GM19043 (cell line): Measurements from ENCODE around the gene PRKAB2.
A peak's percentile ranks its signal among the peaks of the same experiment; 100 is the strongest.
"Not testable (repeated sequence)": the region's sequence is repeated elsewhere in the genome, so short reads cannot be mapped to it uniquely, and the experiment has no call there.

Experiments used
- ATAC-seq: cut with Tn5 transposase; IDR thresholded peaks from one replicate; pipeline ENCODE4 v1.9.1; 2021; ENCODE audit warnings: low read depth; ENCODE audit not compliant: unreplicated experiment

Gene PRKAB2, protein sequence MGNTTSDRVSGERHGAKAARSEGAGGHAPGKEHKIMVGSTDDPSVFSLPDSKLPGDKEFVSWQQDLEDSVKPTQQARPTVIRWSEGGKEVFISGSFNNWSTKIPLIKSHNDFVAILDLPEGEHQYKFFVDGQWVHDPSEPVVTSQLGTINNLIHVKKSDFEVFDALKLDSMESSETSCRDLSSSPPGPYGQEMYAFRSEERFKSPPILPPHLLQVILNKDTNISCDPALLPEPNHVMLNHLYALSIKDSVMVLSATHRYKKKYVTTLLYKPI

DNA sequence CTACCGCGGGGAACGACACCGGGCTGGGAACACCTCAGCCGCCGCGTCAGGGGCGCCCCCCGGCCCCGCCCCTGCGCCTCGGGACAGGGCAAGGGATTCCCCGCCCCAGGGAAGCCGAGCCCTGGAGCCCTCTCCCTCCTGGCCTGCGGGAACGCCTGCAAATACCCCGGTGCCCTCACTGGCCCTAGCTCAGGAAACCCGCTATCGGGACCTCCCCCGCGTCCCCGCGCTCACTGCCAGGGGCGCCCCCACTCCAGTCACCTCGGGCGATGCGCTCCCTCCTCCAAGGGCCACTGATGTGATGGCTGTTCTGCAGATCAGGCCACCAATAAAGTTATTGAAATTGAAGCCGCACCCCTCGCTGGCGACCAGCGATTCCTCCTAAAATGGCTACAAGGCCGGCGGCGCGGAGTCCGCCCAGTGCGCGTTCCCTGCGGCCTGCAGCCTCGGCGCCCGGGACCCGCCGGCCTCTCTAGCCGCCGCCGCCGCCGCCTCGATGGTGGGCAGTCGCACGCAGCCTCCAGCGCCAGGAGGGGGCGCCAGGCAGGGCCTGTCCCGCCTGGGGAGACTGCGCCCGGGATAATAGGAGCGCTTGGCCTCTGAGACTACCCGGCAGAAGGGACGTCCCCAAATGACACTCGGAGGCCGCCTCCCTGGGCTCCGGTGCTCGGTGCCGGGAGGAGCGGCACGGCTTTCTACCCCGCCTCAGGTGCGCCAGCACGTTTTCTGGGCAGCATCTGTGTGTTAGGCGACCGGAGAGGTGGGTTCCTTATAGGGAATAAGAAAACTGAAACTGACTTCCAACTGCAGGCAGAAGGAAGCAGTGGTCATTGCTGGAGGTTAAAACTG is at the start of gene PRKAB2:
TSS of gene PRKAB2 (minus strand) at position 303 of the 849 bp plus-strand sequence. CDS start 326 bp downstream, outside the sequence.
- peak; percentile 82 for ATAC-seq

DNA sequence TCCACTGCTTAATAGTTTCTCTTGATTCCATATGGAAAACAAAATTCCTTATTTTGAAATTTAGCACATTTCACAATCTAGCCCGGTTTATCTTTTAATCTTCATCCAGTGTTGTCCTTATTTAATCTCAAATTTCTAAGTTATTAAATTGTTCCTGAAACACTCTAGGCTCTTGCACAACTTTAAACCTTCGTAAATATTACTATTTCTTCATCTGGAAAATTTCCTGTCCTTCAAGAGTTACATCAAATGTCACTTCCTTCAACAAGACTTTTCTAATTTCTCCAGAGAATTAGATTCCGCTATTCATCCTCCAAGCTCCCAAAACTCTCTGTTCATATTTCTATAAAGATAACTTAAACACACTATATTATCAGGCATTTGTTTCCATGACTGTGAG is 46.3 kb upstream of the PRKAB2 start:
- no peak for ATAC-seq

DNA sequence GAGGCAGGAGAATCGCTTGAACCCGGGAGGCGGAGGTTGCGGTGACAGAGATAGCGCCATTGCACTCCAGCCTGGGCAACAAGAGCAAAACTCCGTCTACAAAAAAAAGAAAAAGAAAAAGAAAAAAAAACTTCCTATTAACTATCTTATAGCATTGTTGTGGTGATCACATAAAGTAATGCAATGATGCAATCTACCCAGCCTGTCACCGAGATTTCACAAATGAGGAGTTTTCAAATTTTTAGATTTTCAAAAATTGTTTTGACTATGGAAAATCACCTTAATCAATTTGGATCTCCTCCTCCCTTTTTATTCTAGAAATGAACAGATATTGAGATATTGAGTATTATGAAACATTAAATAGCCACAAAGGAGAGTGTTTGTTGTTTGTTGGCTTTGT is 44.9 kb upstream of the PRKAB2 start:
- ATAC-seq = no peak

DNA sequence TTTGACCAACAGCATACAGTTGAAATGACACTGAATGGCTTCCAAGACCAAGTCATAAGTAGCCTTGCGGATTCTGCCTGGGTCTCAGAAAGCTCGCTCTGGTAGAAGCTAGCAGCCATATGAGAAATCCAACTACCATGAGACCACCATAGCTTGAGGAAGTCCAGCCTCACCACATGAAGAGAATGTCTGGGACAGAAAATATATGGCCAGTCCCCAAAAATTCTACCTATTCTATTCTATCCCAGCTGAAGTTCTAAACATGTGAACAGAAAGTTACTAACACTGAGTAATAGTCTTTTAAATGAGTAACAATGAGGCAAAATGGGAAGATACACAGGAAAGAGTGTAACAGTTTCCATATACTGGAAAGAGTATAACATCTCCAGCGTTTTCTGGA is 43.9 kb upstream of the PRKAB2 start:
- no peak for ATAC-seq

DNA sequence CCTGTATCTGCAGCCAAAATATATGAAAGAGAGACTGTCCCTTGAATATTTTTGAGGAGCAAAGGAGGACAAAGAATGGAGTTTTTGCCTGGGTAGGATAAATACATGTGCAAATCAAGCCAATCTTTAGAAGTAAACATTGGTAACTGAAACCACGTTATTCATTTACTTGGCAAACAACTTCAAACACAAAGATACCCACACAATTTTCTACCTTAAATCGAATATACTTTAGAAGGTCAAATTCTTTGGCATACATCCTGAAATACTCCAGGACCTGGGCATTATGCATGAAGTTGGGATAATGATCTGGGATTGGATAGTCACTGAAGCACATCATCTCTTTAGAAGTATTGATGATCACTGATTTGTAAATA is 43.3 kb upstream of the PRKAB2 start:
- no peak for ATAC-seq

DNA sequence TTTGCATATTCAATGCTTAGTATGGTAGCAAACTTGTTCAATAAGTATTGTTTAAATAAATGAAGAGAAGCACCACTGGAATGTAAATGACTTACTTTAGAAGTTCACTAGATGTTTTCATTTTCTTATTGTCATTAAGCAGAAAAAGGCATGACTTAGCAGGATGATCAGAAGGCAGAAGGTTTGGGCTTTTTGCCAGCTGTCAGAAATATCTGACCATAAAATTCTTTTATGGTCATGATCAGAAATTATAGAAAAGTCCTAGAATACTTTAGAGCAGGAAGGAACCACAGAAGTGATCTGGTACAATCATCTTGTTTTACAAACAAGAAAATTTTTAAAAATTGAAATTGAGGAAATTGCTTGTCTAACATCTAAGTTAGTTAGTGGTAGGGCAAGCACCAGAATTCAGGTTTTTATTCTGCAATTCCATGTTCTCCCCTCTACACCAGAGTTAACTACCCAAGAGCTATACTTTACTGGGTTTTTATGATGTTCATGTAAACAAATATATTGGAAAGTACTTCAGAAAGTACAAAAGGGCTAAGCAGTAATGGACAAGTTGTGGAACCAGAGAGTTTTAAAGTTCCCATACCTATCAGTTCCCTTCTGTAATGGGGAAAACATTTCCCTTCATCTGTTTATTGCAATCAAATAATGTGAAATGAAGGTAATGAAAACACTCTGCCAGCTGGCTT is 42.7 kb upstream of the PRKAB2 start:
- no peak for ATAC-seq

DNA sequence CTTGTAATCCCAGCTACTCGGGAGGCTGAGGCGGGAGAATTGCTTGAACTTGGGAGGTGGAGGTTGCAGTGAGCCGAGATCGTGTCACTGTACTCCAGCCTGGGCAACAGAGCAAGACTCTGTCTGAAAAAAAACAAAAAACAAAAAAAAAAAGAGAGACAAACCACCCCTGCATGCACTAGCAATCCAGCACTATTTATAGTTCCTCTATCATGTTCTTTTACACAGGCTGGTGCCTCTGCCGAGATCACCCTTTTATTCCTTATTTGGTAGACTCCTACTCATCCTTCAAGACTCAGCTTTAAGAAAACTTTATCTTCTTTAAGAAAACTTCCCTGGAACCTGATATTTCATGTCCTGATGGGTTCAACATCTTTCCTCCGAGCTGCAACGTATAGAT is 42.1 kb upstream of the PRKAB2 start:
- ATAC-seq = no peak

DNA sequence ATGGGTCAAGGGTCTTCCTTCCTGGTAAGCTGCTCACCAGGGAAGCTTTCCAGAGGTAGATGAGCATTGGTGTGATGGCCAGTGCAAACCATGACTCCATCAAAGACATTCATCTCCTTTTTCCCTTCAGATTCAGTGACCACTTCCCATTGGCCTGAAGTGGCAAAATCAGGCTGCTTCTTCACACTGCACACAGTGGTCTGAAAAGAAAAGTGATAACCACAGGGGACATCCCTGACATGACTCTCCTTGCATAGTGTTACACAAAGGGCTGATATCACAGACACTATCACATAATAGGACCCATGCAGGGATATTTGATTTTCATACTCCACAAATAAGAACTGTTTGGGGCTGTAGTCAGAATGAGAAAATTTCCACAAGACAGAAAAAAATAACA is 41.0 kb upstream of the PRKAB2 start:
- no peak for ATAC-seq

DNA sequence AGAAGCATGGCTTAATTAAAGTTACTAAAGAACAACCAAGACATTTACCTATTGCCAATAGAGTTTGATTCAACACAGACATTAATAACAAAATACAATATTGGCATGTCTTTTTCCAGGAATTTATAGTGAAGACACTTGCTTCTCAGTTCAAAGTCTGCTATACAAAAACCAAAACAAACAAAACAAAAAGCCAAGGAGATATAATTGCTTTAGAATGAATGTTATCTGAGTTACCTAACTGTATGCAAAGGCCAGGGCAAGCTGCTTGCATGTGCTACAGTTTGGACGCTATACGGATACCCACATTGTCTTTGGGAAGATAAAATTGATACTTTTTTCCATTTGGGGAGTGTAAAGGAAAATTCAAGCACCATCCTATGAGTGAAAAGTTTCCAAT is 39.3 kb upstream of the PRKAB2 start:
- no peak for ATAC-seq

DNA sequence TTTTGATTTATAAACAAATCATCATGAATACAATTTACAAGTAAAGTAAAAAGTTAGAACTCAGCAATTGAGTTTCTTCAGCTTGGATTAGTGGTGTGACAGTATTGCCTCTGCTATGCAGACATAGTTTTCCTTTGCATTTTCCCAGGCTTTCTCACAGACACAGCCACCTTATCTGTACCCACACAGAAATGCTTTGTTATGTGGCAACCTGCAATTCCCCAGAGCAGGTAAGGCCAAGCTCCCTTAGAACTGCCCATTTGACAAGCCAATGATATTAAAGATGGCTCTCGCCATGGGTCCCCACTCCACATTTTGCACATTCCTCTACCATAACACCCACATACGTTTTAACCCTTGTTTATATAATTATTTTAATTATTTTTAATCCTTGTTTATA is 38.7 kb upstream of the PRKAB2 start:
- no peak for ATAC-seq

DNA sequence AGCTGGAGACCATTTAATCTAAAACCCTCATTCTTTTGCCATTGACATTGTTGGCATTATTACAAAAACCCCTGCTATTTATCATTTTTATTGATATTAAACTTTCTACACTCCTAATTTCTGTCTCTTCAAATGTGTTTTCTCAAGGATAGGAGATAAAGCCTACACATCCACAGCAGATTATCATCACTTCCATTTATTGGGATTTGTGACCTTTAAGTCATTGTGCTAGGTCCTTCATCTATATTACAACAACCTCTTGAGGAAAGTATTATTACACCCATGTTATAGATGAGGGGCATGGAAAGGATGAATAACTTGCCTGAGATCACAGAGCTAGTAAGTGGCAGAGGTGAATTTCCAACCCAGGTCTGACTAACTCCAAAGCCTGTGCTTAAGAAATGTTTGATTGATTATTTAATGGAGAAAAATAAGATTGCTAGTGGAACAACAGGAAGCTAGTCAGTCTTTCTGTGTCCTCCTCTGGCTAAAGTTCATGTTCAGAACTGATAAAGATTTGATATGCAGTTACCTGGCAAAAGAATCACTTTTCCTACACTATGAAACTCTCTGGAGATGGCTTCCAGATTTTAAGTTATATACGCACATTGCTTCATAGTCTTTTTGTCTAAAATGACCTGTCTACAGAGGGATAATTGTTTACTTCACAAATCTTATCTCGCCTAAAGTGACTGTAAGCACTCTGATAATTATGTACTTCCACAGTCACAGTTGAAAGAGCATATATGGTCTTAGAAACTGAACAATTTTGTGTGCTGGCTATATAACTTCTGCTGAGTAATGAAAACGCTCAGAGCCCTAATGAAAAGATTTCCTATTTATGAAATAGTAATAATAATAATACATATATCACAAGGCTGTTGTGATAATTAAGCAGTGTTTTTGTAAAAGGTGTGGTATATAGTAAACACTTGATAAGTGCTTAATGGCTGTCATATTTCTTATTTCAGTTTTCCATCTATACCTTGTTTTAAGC is 37.9 kb upstream of the PRKAB2 start:
- ATAC-seq = no peak

DNA sequence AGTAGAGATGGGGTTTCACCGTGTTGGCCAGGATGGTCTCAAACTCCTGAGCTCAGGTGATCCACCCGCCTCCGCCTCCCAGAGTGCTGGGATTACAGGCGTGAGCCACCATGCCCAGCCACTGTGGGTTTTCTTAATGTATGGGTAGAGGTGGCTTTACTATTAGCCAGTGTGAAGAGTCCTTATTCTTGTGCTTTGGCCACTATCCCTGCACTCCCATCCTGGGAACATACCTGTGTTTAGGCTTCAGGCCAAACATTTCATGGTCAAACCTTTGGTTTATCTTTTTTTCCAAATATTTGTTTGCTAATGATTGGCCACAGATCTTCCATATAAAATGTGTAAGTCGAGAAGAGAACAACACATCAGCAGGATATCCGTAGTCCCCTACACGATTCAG is 36.3 kb upstream of the PRKAB2 start:
- no peak for ATAC-seq

DNA sequence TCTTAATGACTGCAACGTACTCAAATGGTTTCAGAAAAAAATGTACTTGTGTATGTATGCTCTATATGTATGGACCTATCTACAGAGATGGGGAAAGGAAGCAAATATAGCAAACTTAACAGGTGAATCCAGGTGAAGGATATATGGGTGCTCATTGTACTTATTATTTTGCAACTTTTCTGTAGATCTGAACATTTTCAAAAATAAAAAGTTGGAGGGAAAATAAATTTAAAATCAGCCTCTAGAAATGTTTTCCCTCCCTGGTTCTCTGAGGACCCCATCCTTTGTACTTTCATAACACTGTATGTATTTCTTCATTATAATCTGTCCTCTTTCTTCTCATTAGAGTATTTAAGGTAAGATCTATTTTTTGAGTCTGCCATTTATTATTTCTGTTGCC is 34.9 kb upstream of the PRKAB2 start:
- no peak for ATAC-seq

DNA sequence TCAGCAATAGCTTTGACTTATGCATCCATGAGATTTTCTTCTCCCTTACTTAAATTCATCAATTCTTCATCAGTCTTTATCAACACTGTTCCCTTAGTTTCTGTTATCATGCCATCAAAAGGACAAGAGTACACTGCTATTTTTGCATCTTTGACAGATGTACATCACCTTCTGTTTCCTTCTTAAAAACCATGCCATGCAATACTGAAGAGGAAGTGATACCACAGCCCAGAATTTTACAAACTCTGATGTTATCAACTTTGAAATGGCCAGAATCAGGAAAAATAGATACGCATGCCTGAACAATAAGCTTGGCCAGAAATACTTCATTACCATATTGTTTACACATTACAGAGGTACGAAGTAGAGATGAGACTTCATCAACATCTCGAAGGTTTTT is 31.8 kb upstream of the PRKAB2 start:
- no peak for ATAC-seq

DNA sequence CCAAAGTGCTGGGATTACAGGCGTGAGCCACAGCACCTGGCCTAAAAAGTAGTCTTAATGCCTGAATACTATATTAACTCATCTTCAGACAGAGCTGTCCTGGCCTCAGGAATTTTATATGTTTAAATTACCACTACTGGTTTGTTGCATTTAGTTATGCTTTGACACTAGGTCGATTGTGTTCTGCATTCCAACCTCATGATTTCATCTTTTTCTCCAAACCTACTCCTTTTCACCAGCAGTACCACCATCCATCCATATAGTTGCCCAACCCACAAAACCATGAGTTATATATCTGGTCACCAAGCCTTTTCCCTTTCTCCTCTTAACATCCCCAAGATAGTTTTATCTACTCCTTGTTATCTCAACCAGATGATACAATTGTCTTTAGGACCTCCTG is 30.3 kb upstream of the PRKAB2 start:
- ATAC-seq = no peak

DNA sequence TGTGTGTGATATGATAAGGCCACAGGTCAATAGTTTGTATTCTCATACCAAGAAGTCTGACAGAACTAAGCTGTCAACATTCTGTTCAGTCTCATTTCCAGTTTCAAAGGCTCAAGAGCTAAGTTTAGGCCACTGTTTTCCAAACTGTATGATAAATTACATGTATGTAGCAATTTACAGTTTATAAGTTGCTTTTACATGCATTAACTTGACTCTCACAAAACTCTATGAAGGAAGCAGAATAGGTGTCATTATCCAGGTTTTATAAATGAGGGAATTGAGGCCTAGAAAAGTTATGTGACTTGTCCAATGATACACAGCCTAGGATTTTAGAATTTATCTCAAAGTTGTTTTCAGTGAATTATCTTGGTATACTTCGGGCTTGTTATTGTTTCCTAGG is 29.5 kb upstream of the PRKAB2 start:
- no peak for ATAC-seq

DNA sequence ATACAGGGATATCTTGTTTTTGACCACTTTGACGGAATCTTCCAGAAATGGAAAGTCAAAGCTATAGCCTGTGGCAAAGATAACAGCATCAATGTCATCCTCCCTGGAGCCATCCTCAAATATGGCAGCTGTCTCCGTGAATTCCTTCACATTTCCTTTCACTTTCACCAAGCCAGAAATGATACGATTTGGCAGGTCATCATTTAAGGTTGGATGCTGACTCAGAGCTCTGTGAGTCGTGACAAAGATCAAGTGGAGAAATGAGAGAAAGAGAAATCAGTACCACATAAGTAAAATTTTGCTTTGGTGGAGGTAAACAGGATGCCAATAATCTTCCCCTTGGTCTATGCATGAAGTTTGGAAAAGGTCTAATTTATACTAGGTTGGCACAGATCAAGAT is 29.0 kb upstream of the PRKAB2 start:
- ATAC-seq = no peak

DNA sequence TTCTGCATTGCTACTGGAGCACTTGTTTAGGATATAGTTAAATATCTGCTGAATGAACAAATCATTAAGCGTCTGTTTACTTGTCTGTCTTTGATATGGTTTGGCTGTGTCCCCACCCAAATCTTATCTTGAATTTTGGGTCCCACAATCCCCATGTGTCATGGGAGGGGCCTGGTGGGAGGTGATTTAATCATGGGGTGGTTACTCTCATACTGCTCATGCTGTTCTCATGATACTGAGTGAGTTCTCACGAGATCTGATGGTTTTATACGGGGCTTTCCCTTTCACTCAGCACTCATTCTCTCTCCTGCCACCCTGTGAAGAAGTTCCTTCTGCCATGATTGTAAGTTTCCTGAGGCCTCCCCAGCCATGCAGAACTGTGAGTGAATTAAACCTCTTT is 25.1 kb upstream of the PRKAB2 start:
- not testable (repeated sequence) for ATAC-seq

DNA sequence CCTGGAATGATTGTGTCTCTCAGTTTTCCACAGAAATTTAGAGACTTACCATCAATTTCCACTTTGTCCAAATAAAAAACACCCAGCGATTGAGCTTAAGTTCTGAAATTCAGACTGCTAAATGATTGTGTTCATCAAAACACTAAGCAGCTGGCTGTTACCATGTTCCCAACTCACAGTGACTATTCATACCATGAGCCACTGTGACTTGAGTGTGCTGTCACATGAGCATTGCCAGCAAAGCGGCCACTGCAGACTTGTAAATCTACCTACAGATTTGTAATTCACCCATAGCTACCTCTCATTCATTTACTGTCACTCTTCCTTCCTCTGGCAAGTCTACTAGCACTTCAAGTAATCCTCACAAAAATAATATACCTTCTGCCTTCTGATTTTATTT is 17.2 kb upstream of the PRKAB2 start:
- ATAC-seq = no peak

DNA sequence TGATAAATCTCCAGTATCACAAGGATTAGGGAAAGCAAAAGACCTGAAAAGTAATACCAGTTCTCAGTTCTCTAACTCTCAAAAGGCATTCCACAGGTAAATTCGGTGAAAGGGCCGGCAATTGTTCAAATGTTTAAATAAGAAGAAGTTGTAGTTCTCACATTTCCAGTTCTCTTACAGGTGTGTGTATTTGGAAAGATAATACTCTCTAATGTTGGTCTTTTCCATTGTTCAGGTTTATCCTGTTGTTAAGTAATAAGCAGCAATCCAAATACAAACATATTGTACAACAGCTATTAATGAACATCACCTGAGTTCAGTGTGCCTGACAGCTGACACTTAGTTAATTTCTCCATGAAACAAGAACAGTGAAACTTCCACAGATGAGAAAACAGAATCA is 13.2 kb upstream of the PRKAB2 start:
- no peak for ATAC-seq
